GM03348 (cell line): Measurements from ENCODE around the gene TMPRSS13.

ENCODE experiments used
- DNase-seq: peaks from one replicate; pipeline ENCODE4 v3.0.0; 2012; ENCODE audit warnings: low spot score

TMPRSS13 gene

DNA sequence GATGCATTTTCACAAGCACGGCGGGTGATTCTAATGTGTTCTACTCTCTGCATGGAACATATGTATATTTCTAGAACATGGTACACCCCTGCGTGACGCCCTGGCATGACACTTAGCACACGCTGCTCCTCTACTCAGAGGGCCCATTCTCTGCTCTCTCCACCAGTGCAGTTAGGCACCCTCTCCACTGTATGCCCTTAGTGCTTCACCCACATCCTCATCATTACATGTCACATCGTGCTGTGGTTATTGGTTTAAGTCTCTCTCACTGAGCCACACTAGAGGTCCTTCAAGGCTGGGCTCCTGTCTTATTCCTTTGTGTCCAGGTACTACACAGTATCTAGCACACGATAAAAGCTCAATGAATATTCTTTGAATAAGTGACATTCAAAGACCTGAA, 16.7 kb downstream of the TMPRSS13 start:
- no peak for DNase-seq

DNA sequence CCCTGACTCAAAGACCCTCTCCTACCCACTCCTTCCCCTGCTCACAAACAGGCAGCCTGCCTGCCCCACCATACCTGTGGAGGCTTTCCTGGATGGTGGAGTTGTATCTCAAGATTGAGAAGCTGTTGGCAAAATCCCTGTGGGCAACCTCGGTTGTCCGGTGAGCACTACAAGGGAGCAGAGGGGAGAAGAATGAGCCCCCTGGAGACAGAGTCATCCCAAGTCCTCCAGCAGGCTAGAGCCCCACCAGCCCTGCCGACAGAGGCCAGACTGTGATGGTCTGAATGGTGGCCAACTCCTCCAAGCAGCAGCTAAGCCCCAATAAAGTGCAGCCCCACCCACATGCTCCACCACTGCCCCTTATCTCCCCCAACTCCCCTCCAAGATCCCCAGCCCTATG, 17.5 kb downstream of the TMPRSS13 start:
- no peak for DNase-seq

DNA sequence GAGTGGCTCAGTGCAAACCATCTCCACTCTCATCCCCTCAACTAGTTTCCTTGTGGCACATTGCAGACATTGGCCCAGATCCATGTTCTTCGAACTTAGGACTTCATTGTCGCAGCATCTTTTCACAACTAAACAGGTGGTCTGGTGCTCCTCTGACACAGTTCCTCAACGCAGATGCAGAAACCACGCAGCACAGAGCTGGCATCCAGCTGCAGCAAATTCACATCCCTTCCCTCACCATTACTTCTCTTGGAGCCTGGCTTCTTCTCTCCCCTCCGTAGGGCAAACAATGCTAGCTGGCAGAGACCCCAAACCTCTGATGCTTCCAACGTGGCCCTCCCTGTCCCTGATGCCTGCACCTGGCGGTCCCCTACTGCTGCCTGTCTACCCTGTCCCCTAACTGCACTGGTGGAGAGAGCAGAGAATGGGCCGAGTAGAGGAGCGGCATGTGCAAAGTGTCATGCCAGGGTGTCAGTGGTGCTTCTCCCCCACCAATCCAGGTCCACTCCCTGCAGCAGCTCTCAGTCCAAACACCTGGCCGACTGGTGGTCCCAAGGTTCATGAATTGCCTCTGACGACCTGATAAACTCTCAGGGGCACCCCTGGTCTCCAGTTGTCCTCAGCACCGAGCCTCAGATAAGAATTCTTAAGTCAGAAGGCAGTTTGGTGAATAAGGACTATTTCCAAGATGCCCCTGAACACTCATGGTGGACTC, 18.1 kb downstream of the TMPRSS13 start:
- DNase-seq, result no peak

DNA sequence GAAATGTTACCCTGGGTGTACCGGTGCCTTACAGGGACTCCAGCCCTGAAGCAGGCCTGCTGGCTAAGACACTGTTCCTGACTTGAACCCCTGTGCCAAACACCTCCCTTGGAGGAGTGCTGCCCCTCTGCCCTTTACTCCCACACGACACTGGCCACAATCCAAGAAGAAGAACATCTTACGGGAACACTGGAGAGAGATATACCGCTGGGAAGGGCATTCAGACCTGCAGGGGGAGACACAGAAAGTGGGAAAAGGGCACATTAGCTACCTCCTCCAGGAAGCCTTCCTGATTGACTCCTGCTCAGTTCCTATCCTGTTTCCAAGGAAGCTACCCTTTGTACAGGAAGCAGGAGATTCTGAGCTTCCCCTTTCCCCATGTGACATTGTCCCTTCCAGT, 18.7 kb downstream of the TMPRSS13 start:
- DNase-seq, result no peak

DNA sequence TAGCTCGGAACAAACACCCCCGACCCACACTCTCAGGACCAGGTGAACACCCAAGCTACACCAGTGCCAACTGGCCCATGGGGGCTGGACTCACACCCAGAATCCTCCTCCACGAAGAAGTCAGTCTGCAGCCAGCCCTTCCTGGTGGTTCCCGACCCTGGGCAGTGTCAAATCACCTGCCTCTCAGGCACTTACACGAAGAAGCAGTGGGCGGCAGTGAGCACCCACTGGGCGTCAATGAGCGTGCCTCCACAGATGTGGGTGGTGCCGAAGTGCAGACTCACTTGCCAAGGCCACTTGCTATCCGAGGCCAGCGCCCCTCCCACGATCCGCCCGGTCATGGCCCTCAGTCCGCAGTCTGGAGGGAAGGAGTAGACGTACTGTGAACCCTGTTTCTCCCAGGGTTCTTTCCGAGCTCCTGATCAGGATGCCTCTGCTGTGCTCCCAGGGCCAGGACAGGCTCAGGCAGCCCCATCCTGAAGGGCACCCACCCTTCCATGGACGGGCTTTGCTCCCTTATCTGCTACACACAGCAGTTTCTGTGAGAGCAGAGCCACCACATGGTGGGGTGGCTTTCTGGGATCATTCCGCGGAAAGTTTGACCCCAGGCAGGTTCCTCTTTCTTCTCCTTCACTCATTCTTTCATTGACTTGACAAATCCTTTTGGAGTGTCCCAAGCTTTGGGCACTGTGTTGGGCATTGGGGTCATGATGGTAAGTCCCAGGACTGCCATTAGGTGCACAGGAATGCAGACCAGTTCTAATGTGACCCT, 19.4 kb downstream of the TMPRSS13 start:
- DNase-seq, result no peak

DNA sequence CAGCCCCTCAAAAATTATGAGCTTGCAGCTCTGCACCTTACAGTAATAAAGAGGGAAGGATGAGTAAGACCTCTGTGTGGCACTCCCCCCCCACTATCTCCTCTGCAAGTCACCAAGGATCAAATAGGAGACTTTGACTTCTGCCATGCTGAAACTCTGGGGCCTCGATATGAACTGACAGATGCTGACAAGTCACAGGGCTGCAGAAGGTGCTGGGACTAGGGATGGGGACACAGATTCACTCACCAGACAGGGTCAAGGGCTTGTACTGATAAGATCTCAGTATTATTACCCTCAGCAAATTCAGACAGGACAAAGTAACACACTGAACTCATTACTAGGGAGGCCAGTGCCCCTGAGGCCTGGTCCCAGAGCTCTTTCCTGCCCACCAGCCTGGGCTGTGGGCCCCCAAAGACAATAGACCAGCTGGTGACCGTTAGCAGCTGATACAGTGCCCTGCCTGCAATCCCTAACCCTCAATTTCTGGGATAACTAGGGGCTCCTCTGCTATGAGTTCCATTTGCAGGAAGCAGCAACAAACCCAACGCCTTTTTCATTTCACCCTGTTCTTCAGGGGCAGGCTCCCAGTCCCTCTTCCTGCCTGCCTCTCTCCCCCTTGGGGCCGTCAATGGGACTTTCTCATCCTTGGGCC, 20.1 kb downstream of the TMPRSS13 start:
- no peak for DNase-seq

DNA sequence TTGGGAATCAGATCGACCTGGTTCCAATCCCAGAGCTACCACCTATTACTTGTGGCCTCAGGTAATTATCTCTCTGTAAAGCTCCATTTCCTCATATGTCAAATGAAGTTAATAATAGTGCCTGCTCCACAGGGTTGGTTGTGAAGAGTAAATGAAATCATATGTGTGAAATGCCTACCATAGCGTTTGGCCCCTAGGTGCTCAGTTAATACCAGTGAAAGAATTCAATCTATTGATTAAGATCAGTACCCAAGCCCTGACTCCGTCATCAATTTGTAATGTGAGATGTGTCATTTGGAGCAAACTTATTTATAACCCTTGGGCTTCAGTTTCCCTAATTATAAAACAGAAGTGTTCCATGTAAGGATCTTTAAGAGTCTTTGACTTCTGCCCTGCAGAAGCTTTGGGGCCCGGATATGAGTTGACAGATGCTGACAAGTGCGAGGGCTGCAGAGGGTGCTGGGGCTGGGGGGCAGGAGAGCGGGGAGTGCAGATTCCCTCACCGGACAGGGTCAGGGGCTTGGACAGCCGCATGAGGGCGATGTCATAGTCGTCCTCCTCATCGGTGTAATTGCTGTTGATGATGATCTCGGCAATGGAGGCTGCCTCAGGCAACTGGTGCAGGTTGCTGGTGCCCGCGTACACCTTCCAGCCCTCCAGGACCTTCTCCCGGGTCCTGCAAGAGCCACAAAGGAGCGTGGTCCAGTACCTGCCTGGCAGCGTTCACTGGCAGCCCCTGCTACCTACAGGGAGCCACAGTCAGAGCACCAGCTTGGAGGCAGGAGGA, 20.9 kb downstream of the TMPRSS13 start:
- no peak for DNase-seq

DNA sequence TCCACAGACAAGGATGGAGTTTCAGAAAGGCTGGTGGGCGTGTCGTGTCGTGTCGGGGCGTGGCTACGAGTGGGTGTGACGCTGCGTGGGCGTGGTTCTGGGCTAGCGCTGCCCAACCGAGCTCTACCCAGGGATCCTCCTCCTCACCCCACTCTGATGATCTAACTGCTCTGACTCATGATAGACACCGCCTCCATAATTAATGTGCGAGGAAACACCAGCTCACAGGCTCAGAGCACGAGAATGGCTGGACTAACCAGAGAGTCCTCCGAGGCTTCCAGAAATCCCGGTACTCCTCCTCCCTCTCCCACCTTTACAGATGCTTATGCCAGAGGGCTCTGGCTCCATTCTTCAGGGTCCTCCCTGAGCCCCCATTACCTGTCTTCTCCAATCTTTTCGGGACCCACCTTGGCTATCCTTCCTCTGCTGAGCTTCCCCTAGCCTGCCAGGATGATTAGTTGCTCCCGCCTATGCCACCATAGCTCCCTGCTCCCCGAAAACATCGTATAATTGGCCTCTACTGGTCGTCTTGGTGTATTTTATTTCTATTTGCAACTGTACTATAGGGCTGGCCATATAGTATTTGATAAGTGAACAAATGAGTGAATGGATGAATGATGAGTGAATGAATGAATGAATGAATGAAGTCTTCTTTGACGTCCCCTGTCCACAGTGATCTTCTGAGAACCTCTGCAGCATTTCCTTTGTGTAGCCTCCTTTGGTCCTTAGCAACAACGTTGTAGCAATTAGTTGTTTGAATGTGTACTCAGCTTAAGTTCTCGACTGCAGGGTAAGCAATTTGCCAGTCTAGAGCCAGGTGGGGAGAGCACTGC, 21.7 kb downstream of the TMPRSS13 start:
- DNase-seq, result peak; percentile 77

DNA sequence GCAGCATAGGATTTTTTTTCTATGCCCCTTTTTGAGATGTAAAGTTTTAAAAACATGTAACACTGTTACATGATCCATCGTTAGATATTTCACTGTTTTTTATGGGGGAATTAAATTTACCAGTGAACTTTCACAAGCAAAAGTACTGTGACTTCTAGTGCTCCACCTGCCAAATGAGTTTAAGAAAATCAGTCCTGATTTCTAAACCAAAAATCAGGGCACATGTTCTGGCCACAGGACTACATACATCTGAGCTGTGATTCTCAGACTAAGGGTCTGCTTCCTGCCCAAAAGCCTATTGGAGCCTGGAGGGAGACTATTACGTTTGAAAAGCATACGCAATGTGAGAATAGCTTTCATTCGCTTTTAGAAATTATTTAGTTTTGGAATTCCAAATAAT, 22.5 kb downstream of the TMPRSS13 start:
- no peak for DNase-seq

DNA sequence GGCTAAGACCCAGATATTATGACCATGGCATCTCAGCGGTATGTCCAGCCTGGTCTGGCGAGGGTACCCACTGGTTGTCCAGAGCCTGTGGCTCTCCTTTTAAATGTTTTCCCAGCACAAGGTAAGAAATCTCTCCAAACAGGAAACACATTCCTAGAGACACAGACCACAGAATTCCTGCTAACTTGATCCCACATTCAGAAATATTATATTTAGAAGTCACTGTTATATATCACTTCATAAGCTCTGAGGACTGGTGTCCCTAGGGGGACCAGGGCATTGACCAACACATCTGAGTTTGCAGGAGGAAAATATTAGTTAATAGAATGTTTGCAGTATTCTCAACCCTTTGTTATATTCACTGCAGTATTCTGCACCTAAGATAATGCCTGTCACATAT, 23.1 kb downstream of the TMPRSS13 start:
- DNase-seq, result no peak

DNA sequence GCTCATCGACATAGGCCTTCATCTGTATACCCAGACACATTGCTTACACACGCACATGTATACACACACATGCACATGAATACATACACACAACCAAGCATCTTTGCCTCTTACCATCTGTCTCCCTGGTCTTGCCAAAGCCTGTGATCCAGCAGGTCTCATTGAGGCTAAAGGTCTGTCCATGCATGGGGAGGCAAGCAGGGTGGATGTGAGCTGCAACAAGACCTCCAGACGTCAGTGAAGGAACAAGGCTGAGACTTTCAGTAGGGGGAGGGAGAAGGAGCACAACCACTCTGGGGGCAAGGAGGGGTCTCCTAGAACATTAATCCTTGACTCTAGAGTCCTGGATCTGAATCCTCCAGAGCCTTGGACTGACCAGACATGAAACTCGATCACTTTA, 23.7 kb downstream of the TMPRSS13 start:
- no peak for DNase-seq

DNA sequence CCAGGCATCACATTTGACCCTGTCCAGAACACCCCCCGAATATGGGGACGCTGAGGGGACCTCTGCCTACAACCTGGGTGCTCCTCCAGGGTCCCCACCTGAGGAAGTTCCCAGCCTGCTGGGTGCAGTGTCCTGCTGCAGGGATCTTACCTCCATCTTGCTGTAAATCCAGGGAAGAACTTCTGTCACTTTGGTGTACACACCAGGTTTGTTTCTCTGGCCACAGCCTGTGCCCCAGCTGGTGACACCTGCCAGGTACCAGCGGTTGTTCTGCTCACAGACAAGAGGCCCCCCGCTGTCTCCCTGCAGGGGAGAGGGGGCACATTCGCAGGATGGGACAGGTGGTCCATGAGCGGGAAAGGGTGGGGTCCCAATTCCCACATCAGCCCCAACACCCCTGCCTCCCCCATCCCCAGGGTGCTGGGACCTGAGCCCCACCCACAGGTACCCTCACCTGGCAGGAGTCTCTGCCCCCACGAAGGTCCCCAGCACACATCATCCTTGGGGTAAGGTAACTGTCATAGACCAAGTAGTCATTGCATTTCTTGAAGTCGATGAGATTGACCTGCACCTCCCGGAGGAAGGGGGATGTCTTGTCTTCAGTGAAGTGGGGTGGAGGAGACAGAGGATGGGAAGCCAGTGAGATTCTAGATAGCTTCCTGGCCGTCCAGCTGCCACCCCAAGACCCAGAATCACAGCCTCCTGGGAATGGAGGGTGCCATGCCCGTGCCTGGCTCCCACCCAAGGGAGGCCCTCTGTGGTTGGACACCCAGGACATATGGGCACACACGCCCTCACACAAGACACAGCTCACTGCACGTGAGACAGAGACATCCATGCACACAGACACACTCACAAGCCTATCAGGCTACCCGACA, 25.5 kb downstream of the TMPRSS13 start:
- DNase-seq, result no peak

DNA sequence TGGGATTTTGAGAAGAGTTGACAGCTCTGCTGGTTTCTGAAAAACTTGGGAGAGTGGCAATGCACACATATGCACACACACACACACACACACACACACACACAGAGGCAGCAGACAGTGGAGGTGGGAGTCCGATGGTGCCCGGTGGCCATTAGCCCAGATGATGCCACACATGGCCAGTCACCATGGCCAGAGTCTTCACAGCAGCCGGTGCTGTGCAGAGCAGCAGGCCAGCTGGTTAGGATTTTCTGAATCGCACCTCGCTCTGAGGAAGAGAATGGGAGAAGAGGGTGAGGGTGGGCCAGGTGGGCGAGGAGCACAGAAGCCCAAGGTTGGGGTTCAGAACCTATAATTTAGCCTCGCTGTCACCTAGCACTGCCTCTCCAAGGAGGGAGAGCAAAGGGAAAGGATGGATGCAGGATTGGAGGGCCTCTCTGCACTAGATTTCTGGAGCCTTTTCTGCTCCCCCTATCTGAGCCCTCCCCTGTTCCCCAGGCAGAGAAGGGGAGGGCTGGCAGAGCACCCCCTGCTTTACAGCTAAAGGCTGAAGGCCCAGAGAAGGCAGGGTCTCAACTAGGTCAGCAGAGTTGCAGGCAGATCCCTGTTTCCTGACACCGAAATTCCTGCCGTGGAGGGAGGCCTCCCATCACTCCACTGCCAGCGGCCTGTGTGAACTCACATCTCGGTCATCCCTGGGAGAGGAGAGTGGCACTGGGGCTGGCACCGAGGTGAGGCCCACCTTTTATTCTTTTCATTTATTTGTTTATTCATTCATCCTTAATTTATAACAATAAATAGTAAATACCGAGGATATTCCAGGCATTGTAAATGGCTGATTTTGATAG, 27.0 kb downstream of the TMPRSS13 start:
- no peak for DNase-seq

DNA sequence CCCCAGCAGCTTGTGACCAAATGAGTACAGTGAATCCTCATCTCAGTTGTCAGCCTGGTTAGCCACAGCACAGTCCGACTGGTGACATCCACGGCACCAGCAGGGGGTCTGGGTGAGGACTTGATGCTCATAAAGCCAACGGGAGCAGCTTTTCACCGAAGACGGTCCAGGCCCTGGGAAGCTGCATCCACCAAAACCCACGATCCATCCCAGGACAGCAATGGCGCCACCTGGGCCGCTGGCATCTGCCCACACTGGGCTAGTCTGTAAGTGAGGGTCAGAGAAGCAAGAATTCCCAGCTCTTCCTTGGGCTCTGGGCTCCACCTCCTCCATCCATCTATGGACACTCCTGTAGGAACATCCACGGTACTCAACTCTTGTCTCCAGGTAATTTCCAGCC, 27.6 kb downstream of the TMPRSS13 start:
- DNase-seq, result no peak

DNA sequence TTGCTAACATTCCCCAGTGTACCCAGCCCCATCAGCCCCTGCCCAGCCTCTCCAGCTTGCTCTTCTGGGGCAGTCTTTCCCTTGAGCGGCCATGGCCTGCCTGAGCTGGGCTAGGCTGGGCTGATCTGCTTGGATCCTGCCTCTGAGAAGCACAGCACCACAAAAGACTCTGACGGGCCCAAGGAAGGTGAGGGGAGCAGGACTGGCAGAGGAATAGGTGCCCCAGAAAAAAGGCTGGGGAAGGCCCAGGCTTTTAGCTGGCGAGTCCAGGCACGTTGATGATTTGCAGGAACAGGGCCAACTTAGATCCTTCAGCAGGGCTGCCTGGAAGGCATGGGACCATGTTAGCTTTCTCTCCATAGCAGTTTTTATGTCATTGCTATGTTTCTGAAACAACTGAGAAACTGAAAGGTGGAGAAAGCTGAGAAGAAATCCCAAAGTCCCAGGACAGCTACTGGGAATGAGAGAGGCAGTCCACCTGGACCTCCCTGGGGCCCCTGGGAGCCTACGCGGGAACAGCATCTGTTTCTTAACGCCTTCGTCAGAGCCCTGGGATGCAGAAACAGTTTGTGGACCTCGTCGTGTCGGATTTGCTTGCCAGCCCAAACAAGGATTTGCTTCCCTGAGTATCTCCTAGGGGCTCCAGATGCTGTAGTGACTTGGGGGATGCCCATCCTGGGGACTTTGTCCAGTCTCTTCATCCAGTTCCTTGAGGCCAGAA, 28.3 kb downstream of the TMPRSS13 start:
- no peak for DNase-seq

DNA sequence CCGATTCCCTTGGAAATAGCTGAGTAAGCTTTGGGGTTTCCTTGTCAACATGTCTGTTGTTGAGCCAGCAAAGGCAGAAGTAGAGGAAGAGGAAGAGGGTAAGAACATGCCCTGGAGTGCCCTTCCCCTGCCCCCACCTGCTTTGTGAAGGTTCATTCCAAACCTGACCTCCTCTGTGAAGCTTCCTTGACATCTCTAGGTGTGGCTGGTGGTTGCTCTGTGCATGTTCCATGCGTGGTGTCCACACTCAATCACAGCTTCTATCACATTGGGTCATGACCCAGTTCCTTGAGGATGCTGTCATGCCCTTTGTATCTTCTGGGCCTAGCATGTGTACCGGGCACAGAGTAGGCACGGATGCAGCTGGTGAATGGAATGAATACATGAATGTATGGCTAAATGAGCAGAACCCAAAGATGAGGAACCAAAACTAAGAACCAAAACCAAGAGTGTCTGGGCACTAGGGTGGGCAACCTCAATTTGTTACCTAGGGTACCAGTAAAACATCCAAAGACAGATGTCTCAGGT, 29.0 kb downstream of the TMPRSS13 start:
- no peak for DNase-seq

DNA sequence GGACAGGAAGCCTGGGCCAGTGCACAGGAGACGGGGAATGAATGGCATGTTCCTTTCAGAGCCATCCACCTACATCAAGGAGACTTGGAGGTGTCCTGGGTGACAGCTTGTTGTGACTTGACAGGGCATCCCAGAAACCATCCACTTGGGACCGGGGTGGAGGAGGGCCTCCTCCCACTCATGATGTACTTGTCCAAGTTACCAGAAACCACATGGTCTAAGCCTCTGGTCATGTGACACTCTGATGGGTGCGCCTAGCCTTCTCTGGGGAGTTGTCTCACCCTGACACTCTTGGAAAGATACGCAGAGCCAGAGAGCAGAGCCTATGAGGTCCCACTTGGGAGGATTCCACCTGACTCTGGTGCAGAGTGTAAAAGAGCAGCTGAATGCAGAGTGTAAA, 31.1 kb downstream of the TMPRSS13 start:
- DNase-seq, result no peak

DNA sequence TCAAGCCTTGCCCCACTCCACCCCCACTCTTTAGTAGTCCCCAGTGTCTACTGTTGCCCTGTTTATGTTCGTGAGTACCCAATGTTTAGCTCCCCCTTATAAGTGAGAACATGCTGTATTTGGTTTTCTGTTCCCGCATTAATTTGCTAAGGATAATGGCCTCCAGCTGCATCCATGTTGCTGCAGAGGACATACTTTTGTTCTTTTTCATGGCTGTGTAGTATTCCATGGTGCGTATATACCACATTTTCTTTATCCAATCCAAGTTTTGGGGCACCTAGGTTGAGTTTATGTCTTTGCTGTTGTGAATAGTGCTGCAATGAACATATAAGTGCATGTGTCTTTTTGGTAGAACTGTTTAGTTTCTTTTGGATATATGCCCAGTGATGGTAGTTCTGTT, 36.6 kb downstream of the TMPRSS13 start:
- no peak for DNase-seq

DNA sequence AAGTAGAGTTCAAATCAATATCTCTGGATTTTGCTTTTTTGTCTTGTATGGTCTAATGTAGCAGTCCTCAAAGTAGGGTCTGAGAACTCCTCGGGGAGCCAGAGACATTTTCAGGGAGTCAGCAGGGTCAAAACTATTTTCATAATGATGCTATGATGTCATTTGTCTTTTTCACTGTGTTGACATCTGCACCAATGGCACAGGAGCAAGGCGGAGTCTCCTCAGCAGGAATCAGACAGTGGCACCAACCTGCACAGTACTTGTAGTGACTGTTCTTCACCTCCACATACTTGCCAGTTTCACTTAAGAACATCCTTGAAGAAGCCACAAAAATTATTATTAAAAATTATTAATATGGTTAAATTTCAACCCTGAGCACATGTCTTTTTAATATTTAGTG, 37.8 kb downstream of the TMPRSS13 start:
- no peak for DNase-seq
